Stimulated activated memory B cell treated with anti-CD40 and anti-IgM and Interleukin-4, amounts not matched to agents 10 μg/mL and 1 μg/mL and 100 μg/mL, for 72 hours (primary cell): Measurements from ENCODE around the gene LDB3.
"Not testable (repeated sequence)": the region's sequence is repeated elsewhere in the genome, so short reads cannot be mapped to it uniquely, and the experiment has no call there.

Experiments
- ATAC-seq: fragments of 150-1000 bp; cut with Tn5 transposase; 2 replicates; pipeline ENCODE4 v1.10.0; 2021
- H3K27ac Mint-ChIP-seq: one replicate; pipeline ENCODE4 v1.8.0; 2022; ENCODE audit warnings: mild to moderate bottlenecking, mixed read lengths
- H3K27me3 Mint-ChIP-seq: one replicate; pipeline ENCODE4 v1.8.0; 2022; ENCODE audit warnings: mixed read lengths
- H3K36me3 Mint-ChIP-seq: one replicate; pipeline ENCODE4 v1.8.0; 2022; ENCODE audit warnings: mixed read lengths
- H3K4me1 Mint-ChIP-seq: one replicate; pipeline ENCODE4 v1.8.0; 2022; ENCODE audit warnings: mixed read lengths
- H3K4me3 Mint-ChIP-seq: one replicate; pipeline ENCODE4 v1.8.0; 2022; ENCODE audit warnings: mild to moderate bottlenecking, moderate library complexity, mixed read lengths
- H3K9me3 Mint-ChIP-seq: one replicate; pipeline ENCODE4 v1.8.0; 2022; ENCODE audit warnings: mixed read lengths

The LDB3 gene

GRCh38 chr10:86668297-86669165 is at the start of gene LDB3:
TSS of gene LDB3 (plus strand) at chr10:86668511. CDS start at chr10:86668692, 181 bp downstream.
- peak; percentile 9 for ATAC-seq
- Mint-ChIP-seq H3K9me3 (no peaks in the 10 kb centered on the region), H3K4me3 (no peak within 1 kb of the TSS), H3K27ac (no peak within 1 kb of the TSS), H3K36me3 (no peaks in the 10 kb centered on the region), H3K4me1 (peaks cover 7% of the 10 kb centered on the region), H3K27me3 (peaks cover 12% of the 10 kb centered on the region)

DNA sequence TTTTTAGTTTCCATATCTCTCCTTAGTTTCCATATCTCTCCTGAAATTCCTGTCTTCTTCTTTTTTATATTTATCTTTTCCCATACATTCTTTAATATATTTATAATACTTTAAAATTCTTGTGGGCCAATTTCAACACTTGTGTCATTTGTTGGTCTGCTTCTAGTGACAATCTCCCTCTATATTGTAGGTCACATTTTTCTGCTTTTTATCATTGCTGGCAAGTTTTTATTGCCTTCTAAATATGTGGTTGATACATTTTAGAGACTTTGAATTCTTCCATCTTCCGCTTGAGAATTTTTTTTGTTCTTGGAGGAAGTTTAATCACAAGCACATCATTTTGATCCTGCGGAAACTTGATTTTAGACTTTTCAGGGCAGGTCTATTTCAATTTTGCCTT is 40.0 kb upstream of the LDB3 start:
- no peaks in the 10 kb centered on the region for H3K36me3 Mint-ChIP-seq
- H3K4me1 Mint-ChIP-seq, result peaks cover 6% of the 10 kb centered on the region
- no peak for ATAC-seq
- peaks cover 53% of the 10 kb centered on the region for H3K27me3 Mint-ChIP-seq
- H3K9me3 Mint-ChIP-seq, result no peaks in the 10 kb centered on the region
- no peak overlapping the region for H3K27ac Mint-ChIP-seq
- no peak overlapping the region for H3K4me3 Mint-ChIP-seq

GRCh38 chr10:86630079-86630478 is 38.2 kb upstream of the LDB3 start:
- H3K27me3 Mint-ChIP-seq, result peaks cover 71% of the 10 kb centered on the region
- H3K36me3 Mint-ChIP-seq, result no peaks in the 10 kb centered on the region
- no peak overlapping the region for H3K4me3 Mint-ChIP-seq
- ATAC-seq, result no peak
- H3K4me1 Mint-ChIP-seq, result peaks cover 6% of the 10 kb centered on the region
- H3K9me3 Mint-ChIP-seq, result no peaks in the 10 kb centered on the region
- no peak overlapping the region for H3K27ac Mint-ChIP-seq

GRCh38 chr10:86632009-86632800 is 36.1 kb upstream of the LDB3 start:
- ATAC-seq, result peak; percentile 24
- H3K9me3 Mint-ChIP-seq, result no peaks in the 10 kb centered on the region
- H3K4me3 Mint-ChIP-seq, result no peak overlapping the region
- H3K27me3 Mint-ChIP-seq, result peaks cover 78% of the 10 kb centered on the region
- H3K36me3 Mint-ChIP-seq, result no peaks in the 10 kb centered on the region
- peaks cover 6% of the 10 kb centered on the region for H3K4me1 Mint-ChIP-seq
- no peak overlapping the region for H3K27ac Mint-ChIP-seq

DNA sequence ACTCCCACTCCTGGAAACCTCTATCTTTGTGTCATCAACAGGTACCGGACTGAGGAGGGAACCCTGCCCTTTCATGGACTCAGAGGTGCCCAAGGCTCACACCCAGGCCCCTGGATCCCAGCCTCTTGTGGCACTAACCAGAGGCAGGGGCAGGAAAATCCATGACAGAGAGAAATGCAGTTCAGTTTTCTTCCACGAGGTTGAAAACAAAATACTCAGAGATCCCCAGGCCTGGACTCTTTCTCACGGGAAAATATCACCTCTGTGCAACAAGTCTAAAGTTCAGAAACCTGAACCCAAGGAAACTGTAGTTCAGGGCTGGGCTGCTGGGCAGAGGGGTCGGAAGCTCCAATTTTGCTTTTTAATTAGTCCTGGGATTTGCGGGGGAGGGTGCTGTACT is 35.4 kb upstream of the LDB3 start:
- Mint-ChIP-seq H3K27me3 (peaks cover 71% of the 10 kb centered on the region), H3K4me3 (no peak overlapping the region), H3K4me1 (peaks cover 6% of the 10 kb centered on the region), H3K9me3 (no peaks in the 10 kb centered on the region), H3K27ac (no peak overlapping the region), H3K36me3 (no peaks in the 10 kb centered on the region)
- no peak for ATAC-seq

- peaks cover 54% of the 10 kb centered on the region for H3K27me3 Mint-ChIP-seq
- H3K36me3 Mint-ChIP-seq, result no peaks in the 10 kb centered on the region
- ATAC-seq, result no peak
These were observed 32.9 kb upstream of the LDB3 start for GRCh38 chr10:86635402-86635801.

DNA sequence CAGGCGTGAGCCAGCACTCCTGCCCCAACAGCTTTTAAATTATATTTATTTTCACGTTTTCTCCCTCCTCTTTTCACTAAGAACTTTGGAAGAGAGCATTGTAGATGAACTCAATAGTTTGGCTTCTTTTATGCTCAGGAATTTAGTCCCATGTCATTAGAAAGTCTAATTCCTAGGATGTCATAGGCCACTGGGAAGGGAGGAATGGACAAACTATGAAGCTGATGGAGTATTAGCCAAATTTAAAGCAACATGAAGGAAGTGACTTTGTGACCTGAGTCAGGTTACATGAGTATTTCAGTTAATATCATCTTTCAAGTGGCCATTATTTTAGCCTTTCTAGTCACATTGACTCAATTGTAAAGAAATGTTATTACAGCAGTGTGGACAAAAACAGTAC is 32.0 kb upstream of the LDB3 start:
- no peak overlapping the region for H3K27ac Mint-ChIP-seq
- no peaks in the 10 kb centered on the region for H3K9me3 Mint-ChIP-seq
- H3K4me3 Mint-ChIP-seq, result no peak overlapping the region
- H3K36me3 Mint-ChIP-seq, result no peaks in the 10 kb centered on the region
- H3K4me1 Mint-ChIP-seq, result peaks cover 6% of the 10 kb centered on the region
- no peak for ATAC-seq
- peaks cover 46% of the 10 kb centered on the region for H3K27me3 Mint-ChIP-seq

More at GRCh38 chr10:86635402-86635801, 32.9 kb upstream of the LDB3 start:
- Mint-ChIP-seq H3K27ac (no peak overlapping the region), H3K9me3 (no peaks in the 10 kb centered on the region), H3K4me3 (no peak overlapping the region), H3K4me1 (peaks cover 6% of the 10 kb centered on the region)

- Mint-ChIP-seq H3K9me3 (peaks cover 3% of the 10 kb centered on the region), H3K4me1 (peaks cover 13% of the 10 kb centered on the region), H3K27ac (no peak overlapping the region), H3K27me3 (peaks cover 9% of the 10 kb centered on the region), H3K36me3 (no peaks in the 10 kb centered on the region), H3K4me3 (no peak overlapping the region)
- no peak for ATAC-seq
These were observed 26.3 kb upstream of the LDB3 start for GRCh38 chr10:86642021-86642420.

- Mint-ChIP-seq H3K36me3 (no peaks in the 10 kb centered on the region), H3K9me3 (peaks cover 3% of the 10 kb centered on the region), H3K4me3 (no peak overlapping the region), H3K4me1 (peaks cover 13% of the 10 kb centered on the region), H3K27me3 (peaks cover 9% of the 10 kb centered on the region), H3K27ac (no peak overlapping the region)
- no peak for ATAC-seq
These were observed 25.8 kb upstream of the LDB3 start for GRCh38 chr10:86642499-86642898.

- H3K36me3 Mint-ChIP-seq, result no peaks in the 10 kb centered on the region
- peaks cover 9% of the 10 kb centered on the region for H3K27me3 Mint-ChIP-seq
- no peak for ATAC-seq
- peaks cover 13% of the 10 kb centered on the region for H3K4me1 Mint-ChIP-seq
- peaks cover 3% of the 10 kb centered on the region for H3K9me3 Mint-ChIP-seq
- no peak overlapping the region for H3K27ac Mint-ChIP-seq
- H3K4me3 Mint-ChIP-seq, result no peak overlapping the region
These were observed 24.0 kb upstream of the LDB3 start for GRCh38 chr10:86644152-86644793.

DNA sequence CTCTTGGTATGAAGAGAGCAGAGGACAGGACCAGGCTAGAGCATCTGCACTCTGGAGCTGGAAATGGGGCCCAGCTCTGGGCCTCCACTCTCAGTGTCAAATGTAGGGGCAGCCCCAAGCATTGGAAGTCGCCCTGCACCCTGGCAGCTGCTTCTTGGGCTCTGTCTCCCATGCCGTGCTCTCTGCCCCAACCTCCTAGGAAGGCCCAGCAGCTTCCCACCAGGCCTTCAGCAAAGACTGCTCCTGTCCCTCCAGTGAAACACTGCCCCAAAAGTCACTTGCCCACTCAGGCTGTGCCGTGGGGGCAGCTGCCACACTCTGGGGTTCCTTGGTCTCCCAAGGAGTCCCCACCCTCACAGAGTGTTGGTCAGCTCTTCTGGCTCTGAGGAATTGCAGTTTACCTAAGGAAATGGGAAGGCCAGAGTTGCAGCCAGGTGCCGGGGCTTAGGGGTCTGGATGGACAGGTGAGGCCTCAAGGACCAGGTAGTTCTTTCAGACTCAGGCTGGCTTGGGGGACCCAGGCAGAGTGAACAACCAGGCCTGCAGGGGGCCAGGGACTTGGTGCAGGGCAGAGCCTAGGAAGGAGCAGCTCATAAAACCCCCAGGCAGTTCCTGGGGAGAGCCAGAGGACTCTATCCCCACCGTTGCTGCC is 23.4 kb upstream of the LDB3 start:
- peaks cover 13% of the 10 kb centered on the region for H3K4me1 Mint-ChIP-seq
- H3K36me3 Mint-ChIP-seq, result no peaks in the 10 kb centered on the region
- ATAC-seq, result peak; percentile 9
- H3K9me3 Mint-ChIP-seq, result peaks cover 3% of the 10 kb centered on the region
- H3K27me3 Mint-ChIP-seq, result peaks cover 9% of the 10 kb centered on the region
- H3K4me3 Mint-ChIP-seq, result no peak overlapping the region
- no peak overlapping the region for H3K27ac Mint-ChIP-seq

DNA sequence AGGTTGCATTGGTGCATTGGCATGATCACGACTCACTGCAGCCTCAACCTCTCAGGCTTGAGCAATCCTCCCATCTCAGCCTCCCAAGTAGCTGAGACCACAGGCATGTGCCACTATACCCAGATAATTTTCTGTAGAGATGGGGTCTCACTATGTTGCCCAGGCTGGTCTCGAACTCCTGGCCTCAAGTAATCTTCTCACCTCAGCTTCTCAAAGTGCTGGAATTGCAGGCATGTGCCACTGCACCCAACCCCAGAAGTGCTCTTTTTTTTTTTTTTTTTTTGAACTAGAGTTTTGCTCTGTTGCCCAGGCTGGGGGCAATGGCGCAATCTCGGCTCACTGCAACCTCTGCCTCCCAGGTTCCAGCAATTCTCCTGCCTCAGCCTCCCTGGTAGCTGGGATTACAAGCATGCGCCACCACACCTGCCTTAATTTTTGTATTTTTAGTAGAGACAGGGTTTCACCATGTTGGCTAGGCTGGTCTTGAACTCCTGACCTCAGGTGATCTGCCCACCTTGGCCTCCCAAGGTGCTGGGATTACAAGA is 22.6 kb upstream of the LDB3 start:
- H3K4me1 Mint-ChIP-seq, result peaks cover 13% of the 10 kb centered on the region
- not testable (repeated sequence) for H3K4me3 Mint-ChIP-seq, H3K36me3 Mint-ChIP-seq

DNA sequence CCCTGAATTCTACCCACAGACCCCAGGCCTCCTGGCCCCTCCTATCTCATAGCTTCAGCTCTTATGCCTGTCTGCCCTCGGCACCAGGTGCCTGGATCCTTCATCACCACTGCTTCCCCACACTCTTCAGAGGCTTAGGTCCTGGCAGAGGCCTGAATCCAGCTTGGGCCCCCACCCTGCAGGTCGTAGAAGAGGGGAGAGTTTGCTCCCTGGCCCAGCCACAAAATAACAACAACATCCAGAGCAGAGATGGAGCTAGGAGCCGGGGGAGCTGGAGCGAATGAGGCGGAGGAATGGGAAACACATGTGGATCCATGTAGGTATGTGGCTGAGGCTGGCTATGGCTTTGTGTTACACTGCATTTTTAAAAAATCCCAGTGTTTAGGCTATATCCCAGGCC is 21.8 kb upstream of the LDB3 start:
- H3K27ac Mint-ChIP-seq, result no peak overlapping the region
- H3K9me3 Mint-ChIP-seq, result peaks cover 3% of the 10 kb centered on the region
- no peaks in the 10 kb centered on the region for H3K36me3 Mint-ChIP-seq
- peaks cover 6% of the 10 kb centered on the region for H3K27me3 Mint-ChIP-seq
- ATAC-seq, result no peak
- no peak overlapping the region for H3K4me3 Mint-ChIP-seq
- peaks cover 13% of the 10 kb centered on the region for H3K4me1 Mint-ChIP-seq

More for the DNA sequence above, 22.6 kb upstream of the LDB3 start:
- H3K27me3 Mint-ChIP-seq, H3K9me3 Mint-ChIP-seq, ATAC-seq, H3K27ac Mint-ChIP-seq: not testable (repeated sequence)

- Mint-ChIP-seq H3K36me3 (no peaks in the 10 kb centered on the region), H3K27me3 (peaks cover 2% of the 10 kb centered on the region), H3K9me3 (no peaks in the 10 kb centered on the region), H3K4me1 (peaks cover 13% of the 10 kb centered on the region), H3K27ac (no peak overlapping the region), H3K4me3 (no peak overlapping the region)
- ATAC-seq, result no peak
These were observed 21.4 kb upstream of the LDB3 start for GRCh38 chr10:86646933-86647332.
